HAP-1 (cell line): Measurements from ENCODE around the gene IKBKE.
A peak's percentile ranks its signal among the peaks of the same experiment; 100 is the strongest.
"Not testable (repeated sequence)": the region's sequence is repeated elsewhere in the genome, so short reads cannot be mapped to it uniquely, and the experiment has no call there.

Experiments used
- DNase-seq, 2 experiments: peaks; one replicate each; pipeline ENCODE4 v3.0.0-alpha.2; 2016 to 2020; ENCODE audit warnings: low spot score in 2 of 2
- H3K27me3 ChIP-seq: fragments of 250-450 bp; sonication (Bioruptor Pico); 2 replicates; pipeline ENCODE4 v1.5.1; 2020; ENCODE audit warnings: low read depth, mild to moderate bottlenecking, moderate library complexity
- H3K36me3 ChIP-seq: fragments of 250-450 bp; sonication (Bioruptor Pico); replicated peaks from 2 replicates; pipeline ENCODE4 v1.5.1; 2020; ENCODE audit warnings: mild to moderate bottlenecking
- H3K4me1 ChIP-seq: fragments of 250-450 bp; sonication (Bioruptor Pico); 2 replicates; pipeline ENCODE4 v1.5.1; 2020; ENCODE audit warnings: mild to moderate bottlenecking
- H3K4me3 ChIP-seq: fragments of 250-450 bp; sonication (Bioruptor Pico); 2 replicates; pipeline ENCODE4 v1.5.1; 2020; ENCODE audit warnings: mild to moderate bottlenecking, moderate library complexity
- H3K9me3 ChIP-seq: fragments of 250-450 bp; sonication (Bioruptor Pico); 2 replicates; pipeline ENCODE4 v1.5.1; 2020; ENCODE audit warnings: mild to moderate bottlenecking, moderate library complexity
- in situ Hi-C: fragments of 300-500 bp; cut with MboI; formaldehyde crosslinking; loops from 3 replicates; pipeline ENCODE4 v1.14.3; 2020; ENCODE audit warnings: low sequenced_read_pairs, inconsistent platforms, mixed read lengths

IKBKE gene

DNA sequence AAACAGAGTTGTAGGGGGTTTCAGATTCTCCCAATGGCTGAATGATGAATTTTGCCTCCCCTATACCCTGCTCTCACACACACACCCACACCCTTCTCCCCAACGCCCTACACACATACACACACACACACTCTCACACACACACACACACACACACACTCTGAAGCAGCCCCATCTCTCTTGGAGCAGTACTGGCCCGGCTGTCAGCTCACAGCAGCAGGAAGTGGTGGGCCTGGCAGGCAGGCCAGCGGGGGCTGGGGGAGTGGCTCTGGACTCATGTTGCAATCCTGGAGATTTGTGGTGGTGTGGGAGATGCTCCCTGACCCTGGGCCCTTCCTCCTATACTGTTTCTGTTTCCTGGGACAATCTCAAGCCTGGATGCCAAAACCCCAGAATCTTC, 2.2 kb downstream of the IKBKE start:
- DNase-seq: no peak
- Histone ChIP-seq H3K9me3 (no peaks in the 10 kb centered on the region), H3K27me3 (no peaks in the 10 kb centered on the region), H3K4me3 (no peak overlapping the region), H3K4me1 (peaks cover 6% of the 10 kb centered on the region; the same call in 1 of the 2 replicates), H3K36me3 (no peaks in the 10 kb centered on the region)
- in situ Hi-C loops: loop anchor here (10.0 kb wide), 1 partner anchor 442 kb away; no protein-coding TSS in a partner anchor

DNA sequence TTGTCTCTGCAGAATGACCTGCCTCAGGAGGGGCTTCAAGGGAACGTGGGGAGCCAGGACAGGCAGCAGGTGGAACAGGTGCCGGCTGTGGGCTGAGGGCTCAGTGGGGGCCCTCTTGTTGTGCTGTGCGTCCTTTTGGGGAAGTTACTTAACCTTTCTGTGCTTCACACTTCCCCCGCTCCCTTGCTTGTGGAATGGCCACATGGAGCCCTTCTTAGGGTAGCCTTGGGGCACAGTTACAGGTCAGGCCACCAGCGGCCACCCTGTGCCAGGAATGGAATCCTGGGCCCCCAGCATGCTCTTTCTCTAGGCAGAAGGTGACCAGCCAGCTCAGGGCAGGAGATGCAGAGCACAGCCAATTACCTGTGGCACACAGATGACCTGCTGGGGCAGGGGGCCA, 2.6 kb downstream of the IKBKE start:
- Histone ChIP-seq H3K4me1 (peaks cover 6% of the 10 kb centered on the region; the same call in 1 of the 2 replicates), H3K9me3 (no peaks in the 10 kb centered on the region), H3K36me3 (no peaks in the 10 kb centered on the region), H3K27me3 (no peaks in the 10 kb centered on the region), H3K4me3 (no peak overlapping the region)
- in situ Hi-C loops: loop anchor here (10.0 kb wide), 1 partner anchor 442 kb away; no protein-coding TSS in a partner anchor
- DNase-seq: no peak

DNA sequence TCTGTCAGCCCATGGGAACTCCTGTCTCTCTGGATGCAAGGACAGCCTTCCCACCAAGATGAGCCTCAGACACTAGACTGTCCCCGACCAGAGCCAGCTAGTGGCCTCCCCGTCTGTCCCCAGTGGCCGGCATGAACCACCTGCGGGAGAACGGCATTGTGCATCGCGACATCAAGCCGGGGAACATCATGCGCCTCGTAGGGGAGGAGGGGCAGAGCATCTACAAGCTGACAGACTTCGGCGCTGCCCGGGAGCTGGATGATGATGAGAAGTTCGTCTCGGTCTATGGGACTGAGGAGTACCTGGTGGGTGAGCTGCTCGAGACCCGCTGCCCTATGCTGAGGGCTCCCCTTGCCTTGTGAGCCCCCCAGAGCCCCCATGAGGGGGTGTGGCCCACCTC, 5.8 kb downstream of the IKBKE start:
- in situ Hi-C loops: loop anchor here (10.0 kb wide), 1 partner anchor 439 kb away; no protein-coding TSS in a partner anchor
- H3K36me3 ChIP-seq: no peaks in the 10 kb centered on the region
- DNase-seq: no peak
- H3K27me3 ChIP-seq: no peaks in the 10 kb centered on the region
- no peaks in the 10 kb centered on the region for H3K9me3 ChIP-seq
- peaks cover 1% of the 10 kb centered on the region; the same call in 1 of the 2 replicates for H3K4me1 ChIP-seq
- no peak overlapping the region for H3K4me3 ChIP-seq

DNA sequence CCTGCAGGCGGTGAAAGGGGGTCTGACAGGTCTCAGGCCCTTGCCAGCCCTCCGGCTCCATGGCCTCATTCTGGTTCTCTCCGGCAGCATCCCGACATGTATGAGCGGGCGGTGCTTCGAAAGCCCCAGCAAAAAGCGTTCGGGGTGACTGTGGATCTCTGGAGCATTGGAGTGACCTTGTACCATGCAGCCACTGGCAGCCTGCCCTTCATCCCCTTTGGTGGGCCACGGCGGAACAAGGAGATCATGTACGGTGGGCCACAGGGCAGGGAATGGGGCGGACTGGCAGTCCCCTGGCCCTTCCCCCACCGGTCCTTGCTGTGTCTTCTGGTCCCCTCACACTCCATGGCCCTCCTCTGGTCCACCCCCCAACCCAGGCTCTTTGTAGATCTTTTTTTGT, 6.3 kb downstream of the IKBKE start:
- no peaks in the 10 kb centered on the region for H3K27me3 ChIP-seq
- H3K4me3 ChIP-seq: no peak overlapping the region
- H3K4me1 ChIP-seq: no peaks in the 10 kb centered on the region
- no peak for DNase-seq
- no peaks in the 10 kb centered on the region for H3K9me3 ChIP-seq
- in situ Hi-C loops: loop anchor here (10.0 kb wide), 1 partner anchor 438 kb away; no protein-coding TSS in a partner anchor
- no peaks in the 10 kb centered on the region for H3K36me3 ChIP-seq

DNA sequence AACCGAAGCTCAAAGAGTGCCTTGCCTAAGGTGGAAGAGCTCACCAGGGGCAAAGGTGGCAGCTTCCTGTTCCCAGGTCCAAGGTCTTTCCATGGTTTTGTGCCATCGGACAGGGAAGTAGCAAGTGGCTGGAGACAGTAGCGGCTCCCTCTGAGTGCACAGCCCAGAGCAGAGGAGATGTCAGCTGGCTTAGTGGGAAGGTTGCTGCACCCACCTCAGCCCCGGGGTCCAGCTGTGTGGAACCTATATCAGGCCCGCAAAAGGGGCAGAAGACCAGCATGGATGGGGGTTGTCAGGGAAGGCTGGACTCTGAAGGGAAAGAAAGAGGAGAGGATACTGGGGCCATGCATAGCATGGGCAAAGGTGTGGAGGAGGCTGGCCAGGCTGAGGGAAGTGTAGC, 6.8 kb downstream of the IKBKE start:
- no peaks in the 10 kb centered on the region for H3K36me3 ChIP-seq
- no peaks in the 10 kb centered on the region for H3K27me3 ChIP-seq

DNA sequence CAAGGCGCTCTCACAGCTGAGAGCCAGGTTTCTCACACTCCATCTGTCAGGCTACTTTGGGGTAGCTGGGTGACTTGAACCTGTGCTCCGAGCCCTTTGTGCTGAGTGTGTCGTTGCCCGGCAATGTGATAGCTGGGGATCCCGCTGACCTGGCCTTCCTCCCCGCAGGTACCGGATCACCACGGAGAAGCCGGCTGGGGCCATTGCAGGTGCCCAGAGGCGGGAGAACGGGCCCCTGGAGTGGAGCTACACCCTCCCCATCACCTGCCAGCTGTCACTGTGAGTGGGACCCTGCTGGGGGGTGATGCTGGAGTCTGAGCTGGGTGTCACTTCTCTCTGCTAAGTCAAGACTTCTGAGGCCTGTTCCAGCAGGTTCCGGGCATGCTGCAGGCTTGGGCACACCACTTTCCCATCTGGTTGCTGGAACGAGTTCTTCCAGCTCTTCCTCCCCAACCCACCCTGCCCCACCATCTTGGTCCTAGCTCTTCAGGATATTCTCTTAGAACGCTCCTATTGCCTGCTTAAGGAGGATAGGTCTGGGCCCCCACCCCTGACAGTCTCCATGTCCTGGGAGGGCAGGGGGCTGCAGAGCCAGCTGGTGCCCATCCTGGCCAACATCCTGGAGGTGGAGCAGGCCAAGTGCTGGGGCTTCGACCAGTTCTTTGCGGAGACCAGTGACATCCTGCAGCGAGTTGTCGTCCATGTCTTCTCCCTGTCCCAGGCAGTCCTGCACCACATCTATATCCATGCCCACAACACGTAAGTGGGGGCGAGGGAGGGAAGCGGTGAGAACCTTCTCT, 7.5 kb downstream of the IKBKE start:
- H3K9me3 ChIP-seq: no peaks in the 10 kb centered on the region
- H3K27me3 ChIP-seq: no peaks in the 10 kb centered on the region
- no peak for DNase-seq
- H3K4me3 ChIP-seq: no peak overlapping the region
- no peaks in the 10 kb centered on the region for H3K4me1 ChIP-seq
- H3K36me3 ChIP-seq: no peaks in the 10 kb centered on the region
- in situ Hi-C loops: loop anchor here (10.0 kb wide), 1 partner anchor 437 kb away; no protein-coding TSS in a partner anchor

More for the DNA sequence above, 6.8 kb downstream of the IKBKE start:
- in situ Hi-C loops: loop anchor here (10.0 kb wide), 1 partner anchor 438 kb away; no protein-coding TSS in a partner anchor
- no peak overlapping the region for H3K4me3 ChIP-seq
- no peak for DNase-seq
- no peaks in the 10 kb centered on the region for H3K9me3 ChIP-seq
- H3K4me1 ChIP-seq: no peaks in the 10 kb centered on the region

DNA sequence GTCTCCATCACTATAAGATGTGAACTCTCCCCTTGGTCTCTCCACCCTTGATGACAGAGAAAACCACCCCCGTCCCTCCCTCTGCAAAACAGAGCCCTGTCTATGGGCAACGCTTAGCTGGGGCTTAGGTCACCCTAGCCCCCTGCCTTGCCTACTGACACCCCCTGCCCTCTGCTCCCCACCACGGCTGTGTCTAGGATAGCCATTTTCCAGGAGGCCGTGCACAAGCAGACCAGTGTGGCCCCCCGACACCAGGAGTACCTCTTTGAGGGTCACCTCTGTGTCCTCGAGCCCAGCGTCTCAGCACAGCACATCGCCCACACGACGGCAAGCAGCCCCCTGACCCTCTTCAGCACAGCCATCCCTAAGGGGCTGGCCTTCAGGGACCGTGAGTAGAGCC, 8.5 kb downstream of the IKBKE start:
- Histone ChIP-seq H3K4me3 (no peak overlapping the region), H3K4me1 (no peaks in the 10 kb centered on the region), H3K36me3 (no peaks in the 10 kb centered on the region), H3K27me3 (no peaks in the 10 kb centered on the region), H3K9me3 (no peaks in the 10 kb centered on the region)
- no peak for DNase-seq
- in situ Hi-C loops: loop anchor here (10.0 kb wide), 1 partner anchor 436 kb away; no protein-coding TSS in a partner anchor

DNA sequence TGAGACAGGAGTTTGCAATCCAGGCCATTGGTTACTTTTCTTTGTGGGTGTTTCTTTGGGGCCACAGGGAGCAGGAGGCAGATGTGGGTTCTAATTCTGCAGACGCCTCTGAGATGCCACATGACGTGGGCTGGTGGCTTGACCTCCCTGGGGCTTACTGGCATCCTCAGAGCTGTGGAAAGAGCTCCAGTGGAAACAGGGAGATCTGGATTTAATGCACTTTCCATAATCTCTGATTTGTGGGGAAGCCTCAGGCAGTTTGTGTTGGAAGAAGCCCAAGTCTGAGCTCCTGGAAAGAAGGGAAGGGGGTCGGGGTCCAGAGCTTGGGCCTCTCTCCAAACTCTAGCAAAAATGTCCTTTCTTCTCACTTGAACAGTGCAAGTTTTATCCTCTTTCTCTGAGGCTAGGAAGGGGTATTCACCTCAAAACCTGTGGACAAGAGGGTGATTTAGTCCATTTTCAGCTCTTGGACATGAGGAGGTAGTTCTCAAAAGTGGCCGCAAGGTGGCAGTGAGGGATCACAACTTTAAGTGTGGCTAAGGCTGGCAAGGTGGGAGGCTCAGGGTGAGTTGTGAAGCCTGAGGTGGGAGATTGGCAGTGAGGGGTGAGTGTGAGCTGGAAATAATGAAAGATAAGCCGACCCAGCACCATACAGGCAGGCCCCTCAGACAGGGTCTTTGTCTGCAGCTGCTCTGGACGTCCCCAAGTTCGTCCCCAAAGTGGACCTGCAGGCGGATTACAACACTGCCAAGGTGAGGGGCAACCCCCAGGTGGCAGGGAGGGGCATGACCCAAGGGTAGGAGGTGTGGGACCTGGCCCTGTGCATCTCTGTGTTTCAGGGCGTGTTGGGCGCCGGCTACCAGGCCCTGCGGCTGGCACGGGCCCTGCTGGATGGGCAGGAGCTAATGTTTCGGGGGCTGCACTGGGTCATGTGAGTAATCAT, 9.2 kb downstream of the IKBKE start:
- H3K4me1 ChIP-seq: no peaks in the 10 kb centered on the region
- DNase-seq: peak; percentile 63 to 84
- H3K36me3 ChIP-seq: no peaks in the 10 kb centered on the region
- H3K9me3 ChIP-seq: no peaks in the 10 kb centered on the region
- in situ Hi-C loops: loop anchor here (10.0 kb wide), 1 partner anchor 435 kb away; no protein-coding TSS in a partner anchor
- H3K4me3 ChIP-seq: no peak overlapping the region
- no peaks in the 10 kb centered on the region for H3K27me3 ChIP-seq

DNA sequence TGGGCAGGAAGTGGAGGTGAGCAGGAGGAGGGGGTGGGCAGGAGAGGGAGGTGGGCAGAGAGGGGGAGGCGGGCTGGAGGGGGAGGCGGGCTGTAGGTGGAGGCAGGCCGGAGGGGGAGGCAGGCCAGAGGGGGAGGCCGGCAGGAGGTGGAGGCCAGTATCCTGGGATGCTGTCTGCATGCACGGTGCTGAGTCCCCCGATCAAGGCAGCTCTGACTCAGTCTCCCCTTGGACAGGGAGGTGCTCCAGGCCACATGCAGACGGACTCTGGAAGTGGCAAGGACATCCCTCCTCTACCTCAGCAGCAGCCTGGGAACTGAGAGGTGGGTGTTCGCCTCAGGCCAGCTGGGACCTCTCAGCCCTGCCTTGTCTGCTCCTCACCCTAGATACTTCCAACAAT, 9.9 kb downstream of the IKBKE start:
- H3K4me1 ChIP-seq: no peaks in the 10 kb centered on the region
- no peaks in the 10 kb centered on the region for H3K36me3 ChIP-seq
- DNase-seq: no peak
- no peak overlapping the region for H3K4me3 ChIP-seq
- in situ Hi-C loops: no loop called here
- no peaks in the 10 kb centered on the region for H3K27me3 ChIP-seq
- no peaks in the 10 kb centered on the region for H3K9me3 ChIP-seq

DNA sequence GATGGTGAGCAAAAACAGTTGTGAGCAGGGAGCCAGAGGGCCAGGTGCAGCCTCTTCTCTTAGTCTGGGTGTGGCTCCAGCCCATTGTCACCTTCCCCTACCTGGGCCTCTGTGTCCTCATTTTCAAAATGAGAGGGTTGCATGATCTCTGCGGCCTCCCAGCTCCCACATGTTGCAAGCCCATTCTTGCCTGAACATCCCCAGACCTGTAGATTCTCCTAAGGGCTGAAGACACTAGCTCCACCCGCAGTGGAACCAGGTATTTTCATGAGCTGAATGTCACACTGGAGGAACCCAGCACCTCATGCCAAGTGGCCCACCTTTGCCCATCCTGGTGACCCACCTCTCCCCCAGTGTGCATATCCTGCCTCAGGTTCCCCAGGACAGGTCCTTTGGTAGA, 12.3 kb downstream of the IKBKE start:
- no peaks in the 10 kb centered on the region for H3K36me3 ChIP-seq
- DNase-seq: no peak
- in situ Hi-C loops: no loop called here
- H3K9me3 ChIP-seq: no peaks in the 10 kb centered on the region
- no peaks in the 10 kb centered on the region for H3K27me3 ChIP-seq
- no peak overlapping the region for H3K4me3 ChIP-seq
- no peaks in the 10 kb centered on the region for H3K4me1 ChIP-seq

DNA sequence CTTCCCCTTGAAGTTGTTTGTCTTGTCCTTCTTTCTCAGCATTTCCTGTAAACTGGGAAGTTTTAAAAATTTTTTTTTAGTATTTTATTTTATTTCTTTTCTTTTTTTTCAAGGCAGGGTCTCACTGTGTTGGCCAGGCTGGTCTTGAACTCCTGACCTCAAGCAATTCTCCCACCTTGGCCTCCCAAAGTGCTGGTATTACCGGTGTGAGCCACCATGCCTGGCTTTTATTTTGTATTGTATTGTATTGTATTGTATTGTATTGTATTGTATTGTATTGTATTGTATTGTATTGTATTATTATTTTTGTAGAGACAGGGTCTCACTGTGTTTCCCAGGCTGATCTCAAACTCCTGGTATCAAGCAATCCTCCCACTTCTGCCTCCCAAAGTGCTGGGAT, 13.6 kb downstream of the IKBKE start:
- H3K4me3 ChIP-seq, DNase-seq, H3K9me3 ChIP-seq, H3K27me3 ChIP-seq, H3K36me3 ChIP-seq, in situ Hi-C loops, H3K4me1 ChIP-seq: not testable (repeated sequence)

DNA sequence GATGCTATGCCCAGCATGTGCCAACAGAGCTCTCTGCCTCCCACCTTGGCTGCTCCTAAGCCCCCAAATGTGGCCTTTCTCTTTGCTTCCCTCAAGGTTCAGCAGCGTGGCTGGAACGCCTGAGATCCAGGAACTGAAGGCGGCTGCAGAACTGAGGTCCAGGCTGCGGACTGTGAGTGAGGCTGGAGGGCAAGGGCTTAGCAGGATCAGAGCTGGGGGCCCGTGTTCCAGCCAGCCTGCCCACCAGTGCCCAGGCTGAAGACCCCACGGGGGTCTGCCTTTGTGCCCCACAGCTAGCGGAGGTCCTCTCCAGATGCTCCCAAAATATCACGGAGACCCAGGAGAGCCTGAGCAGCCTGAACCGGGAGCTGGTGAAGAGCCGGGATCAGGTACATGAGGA, 14.6 kb downstream of the IKBKE start:
- H3K4me1 ChIP-seq: no peaks in the 10 kb centered on the region
- H3K36me3 ChIP-seq: no peaks in the 10 kb centered on the region
- in situ Hi-C loops: loop anchor here (5.0 kb wide), 2 partner anchors 97 to 177 kb away; no protein-coding TSS in a partner anchor
- DNase-seq: no peak
- no peak overlapping the region for H3K4me3 ChIP-seq
- no peaks in the 10 kb centered on the region for H3K27me3 ChIP-seq
- no peaks in the 10 kb centered on the region for H3K9me3 ChIP-seq

DNA sequence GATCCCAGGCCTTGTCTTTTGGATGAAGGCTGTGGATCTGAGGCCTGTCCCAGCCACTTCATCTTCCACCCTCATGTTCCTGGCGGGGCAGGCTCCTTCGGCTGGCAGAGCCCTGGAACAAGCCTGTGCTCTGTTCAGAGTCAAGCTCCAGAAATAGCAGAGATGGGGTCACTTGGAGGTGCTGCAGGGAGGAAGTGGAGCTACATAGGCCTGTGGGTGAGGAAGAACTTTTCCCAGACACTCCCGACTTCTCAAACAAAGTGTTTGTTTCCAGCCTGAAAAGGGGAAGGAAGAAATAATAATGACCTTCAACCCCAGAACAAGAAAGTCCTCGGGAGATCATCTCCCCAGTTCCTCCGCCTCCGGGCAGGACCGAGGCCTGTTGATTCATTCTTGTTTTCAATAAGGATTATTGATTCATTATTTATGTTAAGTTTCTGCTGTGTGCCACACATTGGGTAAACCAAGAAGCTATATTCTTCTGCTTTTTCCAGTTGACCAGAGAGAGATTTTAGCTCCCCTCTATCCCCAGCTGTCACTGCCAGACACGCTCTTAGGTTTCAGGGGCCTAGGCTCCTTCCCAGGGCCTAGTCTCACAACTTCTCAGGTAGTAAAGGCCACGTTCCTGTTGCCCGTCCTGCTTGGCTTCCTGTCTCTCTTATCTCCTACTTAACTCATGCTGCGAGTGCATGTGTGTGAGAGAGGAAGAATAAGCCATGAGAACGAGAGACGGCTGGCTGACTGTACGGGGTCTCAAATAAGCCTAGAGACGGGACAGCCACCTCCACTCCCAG, 16.9 kb downstream of the IKBKE start:
- Histone ChIP-seq H3K36me3 (no peaks in the 10 kb centered on the region), H3K27me3 (no peaks in the 10 kb centered on the region), H3K9me3 (no peaks in the 10 kb centered on the region), H3K4me3 (no peak overlapping the region), H3K4me1 (no peaks in the 10 kb centered on the region)
- in situ Hi-C loops: loop anchor here (5.0 kb wide), 2 partner anchors 95 to 175 kb away; no protein-coding TSS in a partner anchor
- DNase-seq: no peak
